SK-N-SH (cell line): Measurements from ENCODE around the gene TEN1. TPM values are rescaled to one million over a fixed set of nuclear protein-coding genes. Genes with fewer than 3 reads are reported as not detected.

ENCODE experiments used
- CTCF ChIA-PET: fragments of 300-600, 350-600 bp; formaldehyde crosslinking; extraction: SDS; loops from one replicate; lab custom pipeline; 2021; lab: Yijun Ruan, JAX
- POLR2A ChIA-PET: fragments of 350-600 bp; sonication (Branson Sonifier 250); formaldehyde crosslinking; extraction: SDS; loops from one replicate; lab custom pipeline; 2020; ENCODE audit warnings: antibody characterized with exemption, inconsistent platforms; lab: Yijun Ruan, JAX
- DNase-seq: peaks from one replicate; pipeline ENCODE4 v3.0.0; 2012
- H2AFZ ChIP-seq: fragments of 200-600 bp; sonication (generic); 2 replicates; pipeline ENCODE4 v1.8.1; 2016; ENCODE audit warnings: antibody characterized with exemption, mild to moderate bottlenecking, low read depth
- H3F3A ChIP-seq: fragments of 200-600 bp; sonication (generic); replicated peaks from 2 replicates; pipeline ENCODE3; 2016; ENCODE audit warnings: antibody characterized with exemption, mild to moderate bottlenecking; ENCODE audit not compliant: insufficient read depth
- H3K27ac ChIP-seq, 2 experiments: fragments of 200-500 bp in 1 of 2; fragments of 200-600 bp in 1 of 2; sonication (Bioruptor generic) in 1 of 2; sonication (generic), shearing (Covaris generic) in 1 of 2; 2 replicates each; pipeline versions ENCODE4 v1.5.1 to v1.6.1; 2014 to 2016; ENCODE audit warnings: low read depth in 2 of 2, inconsistent platforms in 1 of 2, low read length in 1 of 2, mild to moderate bottlenecking in 1 of 2, mixed read lengths in 1 of 2
- H3K27me3 ChIP-seq: fragments of 200-600 bp; sonication (generic), shearing (Covaris generic); 2 replicates; pipeline ENCODE4 v1.6.1; 2016; ENCODE audit warnings: mixed run types; ENCODE audit not compliant: insufficient read depth
- H3K36me3 ChIP-seq, 2 experiments: fragments of 200-500 bp in 1 of 2; fragments of 200-600 bp in 1 of 2; sonication (Bioruptor generic) in 1 of 2; sonication (generic) in 1 of 2; replicated peaks in 1 of 2; 2 replicates each; pipeline versions ENCODE3 to v1.5.1; 2014 to 2016; ENCODE audit warnings: low read length in 1 of 2, mild to moderate bottlenecking in 1 of 2; ENCODE audit not compliant: insufficient read depth in 2 of 2, control insufficient read depth in 1 of 2
- H3K4me1 ChIP-seq, 2 experiments: fragments of 200-500 bp in 1 of 2; fragments of 200-600 bp in 1 of 2; sonication (Bioruptor generic) in 1 of 2; sonication (generic), shearing (Covaris generic) in 1 of 2; 2 replicates each; pipeline versions ENCODE4 v1.5.1 to v1.6.1; 2014 to 2016; ENCODE audit warnings: low read depth in 1 of 2, low read length in 1 of 2, mixed run types in 1 of 2; ENCODE audit not compliant: insufficient read depth in 2 of 2, control insufficient read depth in 1 of 2
- H3K4me2 ChIP-seq: fragments of 200-600 bp; sonication (generic), shearing (Covaris generic); 2 replicates; pipeline ENCODE4 v1.6.1; 2017; ENCODE audit warnings: mixed run types
- H3K4me3 ChIP-seq, 2 experiments: fragments of 200-500 bp in 1 of 2; fragments of 200-600 bp in 1 of 2; sonication (Bioruptor generic) in 1 of 2; sonication (generic), shearing (Covaris generic) in 1 of 2; 2 replicates each; pipeline versions ENCODE4 v1.5.1 to v1.8.1; 2014 to 2016; ENCODE audit warnings: low read depth in 2 of 2, inconsistent platforms in 1 of 2, low read length in 1 of 2, mild to moderate bottlenecking in 1 of 2, mixed read lengths in 1 of 2, moderate library complexity in 1 of 2
- H3K79me2 ChIP-seq: fragments of 200-600 bp; sonication (generic); 2 replicates; pipeline ENCODE4 v1.8.1; 2017; ENCODE audit warnings: mild to moderate bottlenecking; ENCODE audit not compliant: insufficient read depth
- H3K9ac ChIP-seq: fragments of 200-600 bp; sonication (generic); 2 replicates; pipeline ENCODE4 v1.6.1; 2017; ENCODE audit warnings: mixed run types
- H3K9me2 ChIP-seq: fragments of 200-600 bp; sonication (generic); 2 replicates; pipeline ENCODE4 v1.6.1; 2017; ENCODE audit warnings: mixed run types
- H3K9me3 ChIP-seq: fragments of 200-600 bp; sonication (generic); 2 replicates; pipeline ENCODE4 v1.6.1; 2017; ENCODE audit warnings: mixed run types, mild to moderate bottlenecking, moderate library complexity
- H4K20me1 ChIP-seq: fragments of 200-600 bp; sonication (generic); 2 replicates; pipeline ENCODE4 v1.6.1; 2017; ENCODE audit warnings: mild to moderate bottlenecking, mixed run types; ENCODE audit not compliant: insufficient read depth
- CHD2 ChIP-seq: fragments of 150-350 bp; IDR thresholded peaks from 2 replicates; pipeline ENCODE4 v1.6.1; 2018; ENCODE audit warnings: low read length; ENCODE audit not compliant: partially characterized antibody
- ELF1 ChIP-seq: IDR thresholded peaks from 2 replicates; pipeline ENCODE4 v1.4.0; 2012
- EP300 ChIP-seq, 2 experiments: IDR thresholded peaks; 2 replicates each; pipeline versions ENCODE4 v1.4.0 to v1.6.1; 2012; ENCODE audit warnings: borderline replicate concordance in 1 of 2, low read depth in 1 of 2, low read length in 1 of 2
- FOXJ3 ChIP-seq: sonication (generic); formaldehyde crosslinking; IDR thresholded peaks from 2 replicates; pipeline ENCODE4 v1.5.1; 2020; ENCODE audit warnings: mild to moderate bottlenecking, missing genetic modification reagents
- FOXM1 ChIP-seq: IDR thresholded peaks from 2 replicates; pipeline ENCODE4 v1.4.0; 2012; ENCODE audit warnings: low read depth, mild to moderate bottlenecking
- GABPA ChIP-seq: IDR thresholded peaks from 2 replicates; pipeline ENCODE4 v1.4.0; 2012; ENCODE audit warnings: low read depth, mild to moderate bottlenecking
- JUND ChIP-seq: IDR thresholded peaks from 2 replicates; pipeline ENCODE4 v1.4.0; 2012
- MXI1 ChIP-seq: IDR thresholded peaks from 2 replicates; pipeline ENCODE4 v1.6.1; 2012; ENCODE audit warnings: mild to moderate bottlenecking, low read depth, low read length, improper control_type of control experiment
- NFIC ChIP-seq: IDR thresholded peaks from 2 replicates; pipeline ENCODE4 v1.4.0; 2012; ENCODE audit warnings: borderline replicate concordance
- NRF1 ChIP-seq: IDR thresholded peaks from 2 replicates; pipeline ENCODE4 v1.6.1; 2012; ENCODE audit warnings: low read depth, mild to moderate bottlenecking, low read length
- RAD21 ChIP-seq: IDR thresholded peaks from 2 replicates; pipeline ENCODE4 v1.6.1; 2012; ENCODE audit warnings: mild to moderate bottlenecking, low read length
- RCOR1 ChIP-seq: fragments of 150-350 bp; IDR thresholded peaks from 2 replicates; pipeline ENCODE4 v1.6.1; 2017; ENCODE audit warnings: antibody characterized with exemption, low read length
- RFX5 ChIP-seq: IDR thresholded peaks from 2 replicates; pipeline ENCODE4 v1.6.1; 2012; ENCODE audit warnings: mild to moderate bottlenecking, improper control_type of control experiment, low read length
- RXRA ChIP-seq: IDR thresholded peaks from 2 replicates; pipeline ENCODE4 v1.4.0; 2012; ENCODE audit warnings: low read depth, mild to moderate bottlenecking, borderline replicate concordance
- SMC3 ChIP-seq: IDR thresholded peaks from 2 replicates; pipeline ENCODE4 v1.6.1; 2012; ENCODE audit warnings: low read depth, low read length, improper control_type of control experiment
- YY1 ChIP-seq: IDR thresholded peaks from 2 replicates; pipeline ENCODE4 v1.4.0; 2012; ENCODE audit warnings: low read depth, mild to moderate bottlenecking
- WGBS: methylation state at CpG from one replicate; pipeline ENCODE4 v1.1.6; 2017; ENCODE audit warnings: low lambda C conversion rate; 5-methylcytosine and 5-hydroxymethylcytosine counted together
- polyA plus RNA-seq, 3 experiments: library from polyadenylated mRNA; depleted of rRNA; stranded (reverse); fragments of >200 nt; gene quantifications; 2 replicates each; pipeline ENCODE4 v1.2.3, GENCODE V29; 2012
- TF ChIP-seq, protein P1 (sequence below): IDR thresholded peaks from 2 replicates; pipeline ENCODE4; 2012
- TF ChIP-seq, protein P2 (sequence below): fragments of 150-350 bp; IDR thresholded peaks from 2 replicates; pipeline ENCODE4 v1.6.1; 2017; ENCODE audit warnings: antibody characterized with exemption, low read length, low read depth, borderline replicate concordance
- TF ChIP-seq, protein P3 (sequence below): fragments of 200-600 bp; sonication (generic); IDR thresholded peaks from 2 replicates; pipeline ENCODE4 v1.6.1; 2017; ENCODE audit warnings: antibody characterized with exemption, mild to moderate bottlenecking, moderate library complexity
- TF ChIP-seq, protein P4 (sequence below): IDR thresholded peaks from 2 replicates; pipeline ENCODE4 v1.6.1; 2012; ENCODE audit warnings: mild to moderate bottlenecking, low read depth, low read length, moderate library complexity
- TF ChIP-seq, protein P5 (sequence below): IDR thresholded peaks from 2 replicates; pipeline ENCODE4 v1.4.0; 2012; ENCODE audit warnings: low read depth
- TF ChIP-seq, protein P6 (sequence below): fragments of 150-350 bp; IDR thresholded peaks from 2 replicates; pipeline ENCODE4 v1.6.1; 2016; ENCODE audit warnings: mild to moderate bottlenecking, low read depth, low read length

The TEN1 gene
- polyA plus RNA-seq, 1 of the 3 experiments (the other 2 are of a cell fraction) = 33.6 TPM

DNA sequence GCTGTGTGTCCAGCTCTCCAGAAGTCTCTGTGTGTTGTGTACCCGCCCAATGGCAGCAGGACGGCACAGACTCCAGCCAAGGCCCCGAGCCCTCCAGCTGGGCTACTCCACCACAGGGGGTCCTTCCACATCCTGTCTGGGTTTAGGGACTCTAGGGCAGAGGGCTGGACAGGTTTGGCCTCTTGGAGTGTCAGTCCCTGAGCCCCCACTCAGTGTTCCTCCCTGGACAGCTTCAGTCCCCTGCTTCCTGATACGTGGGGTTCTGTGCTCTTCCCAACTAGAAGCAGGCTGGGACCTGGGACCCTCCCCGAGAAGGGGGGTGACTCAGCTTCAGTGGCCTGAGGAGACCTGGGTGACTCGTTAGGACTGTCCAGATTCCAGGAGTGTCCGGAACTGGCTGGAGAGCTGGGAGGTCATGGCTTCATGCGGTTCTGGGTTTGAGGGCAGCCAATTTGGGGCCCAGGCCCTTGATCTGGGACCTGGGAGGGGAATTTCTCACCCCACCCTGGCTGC, 25.8 kb downstream of the TEN1 start (continued):
- TF ChIP-seq, protein P1, sequence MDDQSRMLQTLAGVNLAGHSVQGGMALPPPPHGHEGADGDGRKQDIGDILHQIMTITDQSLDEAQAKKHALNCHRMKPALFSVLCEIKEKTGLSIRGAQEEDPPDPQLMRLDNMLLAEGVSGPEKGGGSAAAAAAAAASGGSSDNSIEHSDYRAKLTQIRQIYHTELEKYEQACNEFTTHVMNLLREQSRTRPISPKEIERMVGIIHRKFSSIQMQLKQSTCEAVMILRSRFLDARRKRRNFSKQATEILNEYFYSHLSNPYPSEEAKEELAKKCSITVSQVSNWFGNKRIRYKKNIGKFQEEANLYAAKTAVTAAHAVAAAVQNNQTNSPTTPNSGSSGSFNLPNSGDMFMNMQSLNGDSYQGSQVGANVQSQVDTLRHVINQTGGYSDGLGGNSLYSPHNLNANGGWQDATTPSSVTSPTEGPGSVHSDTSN = no peak

DNA sequence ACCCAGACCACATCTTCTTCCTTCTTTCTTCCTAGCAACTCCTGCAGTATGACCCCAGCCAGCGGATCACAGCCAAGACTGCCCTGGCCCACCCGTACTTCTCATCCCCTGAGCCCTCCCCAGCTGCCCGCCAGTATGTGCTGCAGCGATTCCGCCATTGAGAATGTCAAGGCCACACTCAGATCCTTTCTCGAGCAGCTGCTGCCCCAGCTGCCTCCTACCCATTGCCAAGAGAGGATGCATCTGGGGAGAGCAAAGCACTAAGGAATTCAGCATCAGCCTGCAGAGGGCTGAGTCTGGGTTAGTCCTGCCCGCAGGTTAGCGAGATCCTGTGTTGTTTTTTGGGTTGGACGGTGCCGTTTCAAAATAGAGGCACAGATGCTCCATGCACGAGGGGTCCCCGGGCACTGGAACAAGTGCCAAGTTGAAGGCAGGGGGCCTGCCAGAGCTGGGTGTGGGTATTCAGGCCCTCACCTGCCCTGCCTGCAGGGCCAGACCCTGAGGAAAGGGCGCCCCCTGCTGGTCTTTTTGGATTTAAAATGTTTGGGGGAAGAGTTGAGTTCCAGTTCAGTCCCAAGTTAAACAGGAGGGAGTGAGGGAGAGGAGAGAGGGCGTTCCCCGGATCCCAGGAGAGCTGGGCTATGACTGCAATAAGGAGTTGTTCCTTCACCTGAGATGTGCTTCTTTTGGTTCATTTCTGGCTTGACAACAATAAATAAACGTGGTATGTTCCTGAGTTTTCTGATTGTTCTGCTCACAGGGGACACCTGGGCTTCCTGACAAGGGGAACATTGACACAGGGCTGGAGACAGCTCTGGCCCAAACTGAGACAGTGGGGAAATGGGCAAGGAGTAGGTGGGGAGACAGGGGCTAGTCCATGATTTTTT, 26.5 kb downstream of the TEN1 start:
- Histone ChIP-seq H2AFZ (no peak overlapping the region), H3F3A (peaks cover 22% of the 10 kb centered on the region), H3K36me3 (no peaks in the 10 kb centered on the region), H3K4me2 (peak overlapping the region; percentile 43), H3K9me2 (no peaks in the 10 kb centered on the region), H3K4me3 (no peak overlapping the region; a peak in 1 of 4 replicates), H3K9me3 (no peaks in the 10 kb centered on the region), H3K79me2 (no peaks in the 10 kb centered on the region), H3K27ac (peak overlapping the region in 1 of 2 experiments; percentile 38; a peak in 1 of 4 replicates), H4K20me1 (no peaks in the 10 kb centered on the region), H3K27me3 (no peaks in the 10 kb centered on the region), H3K4me1 (peaks cover 0 to 10% of the 10 kb centered on the region in 2 experiments; a peak in 2 of 4 replicates), H3K9ac (peak overlapping the region; percentile 3; the same call in 1 of the 2 replicates)
- 67% methylated on average over 16 of the region's 16 CpGs for WGBS
- peak; percentile 92 for DNase-seq
- CTCF ChIA-PET = interaction anchor here (0.6 to 10.2 kb wide), 57 partner anchors 8 to 290 kb away, joined by 3 to 231 read pairs (median 4); partner anchors contain the start of genes MRPL38, SRP68, TRIM65 and UNC13D
- POLR2A ChIA-PET = no interaction called here
- TF ChIP-seq FOXM1 = no peak
- no peak for TF ChIP-seq CHD2
- no peak for TF ChIP-seq YY1
- 0 out of 2 replicates have a peak, but pooled peaks have one; percentile 12 for TF ChIP-seq RCOR1
- TF ChIP-seq, protein P2, sequence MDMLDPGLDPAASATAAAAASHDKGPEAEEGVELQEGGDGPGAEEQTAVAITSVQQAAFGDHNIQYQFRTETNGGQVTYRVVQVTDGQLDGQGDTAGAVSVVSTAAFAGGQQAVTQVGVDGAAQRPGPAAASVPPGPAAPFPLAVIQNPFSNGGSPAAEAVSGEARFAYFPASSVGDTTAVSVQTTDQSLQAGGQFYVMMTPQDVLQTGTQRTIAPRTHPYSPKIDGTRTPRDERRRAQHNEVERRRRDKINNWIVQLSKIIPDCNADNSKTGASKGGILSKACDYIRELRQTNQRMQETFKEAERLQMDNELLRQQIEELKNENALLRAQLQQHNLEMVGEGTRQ = no peak
- no peak for TF ChIP-seq JUND
- peak; percentile 84 for TF ChIP-seq SMC3
- TF ChIP-seq, protein P3, sequence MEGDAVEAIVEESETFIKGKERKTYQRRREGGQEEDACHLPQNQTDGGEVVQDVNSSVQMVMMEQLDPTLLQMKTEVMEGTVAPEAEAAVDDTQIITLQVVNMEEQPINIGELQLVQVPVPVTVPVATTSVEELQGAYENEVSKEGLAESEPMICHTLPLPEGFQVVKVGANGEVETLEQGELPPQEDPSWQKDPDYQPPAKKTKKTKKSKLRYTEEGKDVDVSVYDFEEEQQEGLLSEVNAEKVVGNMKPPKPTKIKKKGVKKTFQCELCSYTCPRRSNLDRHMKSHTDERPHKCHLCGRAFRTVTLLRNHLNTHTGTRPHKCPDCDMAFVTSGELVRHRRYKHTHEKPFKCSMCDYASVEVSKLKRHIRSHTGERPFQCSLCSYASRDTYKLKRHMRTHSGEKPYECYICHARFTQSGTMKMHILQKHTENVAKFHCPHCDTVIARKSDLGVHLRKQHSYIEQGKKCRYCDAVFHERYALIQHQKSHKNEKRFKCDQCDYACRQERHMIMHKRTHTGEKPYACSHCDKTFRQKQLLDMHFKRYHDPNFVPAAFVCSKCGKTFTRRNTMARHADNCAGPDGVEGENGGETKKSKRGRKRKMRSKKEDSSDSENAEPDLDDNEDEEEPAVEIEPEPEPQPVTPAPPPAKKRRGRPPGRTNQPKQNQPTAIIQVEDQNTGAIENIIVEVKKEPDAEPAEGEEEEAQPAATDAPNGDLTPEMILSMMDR = peak; percentile 94
- TF ChIP-seq RAD21 = peak; percentile 83
- TF ChIP-seq EP300 (IDR thresholded peaks at IDR 0.05; ENCODE audit: borderline replicate concordance in 1 of 2, low read depth in 1 of 2, low read length in 1 of 2) = no peak
- TF ChIP-seq RXRA = no peak
- TF ChIP-seq FOXJ3 (CRISPR knock-in tag) = no peak
- TF ChIP-seq MXI1 = no peak
- TF ChIP-seq ELF1 = no peak
- no peak for TF ChIP-seq NFIC
- TF ChIP-seq, protein P4, sequence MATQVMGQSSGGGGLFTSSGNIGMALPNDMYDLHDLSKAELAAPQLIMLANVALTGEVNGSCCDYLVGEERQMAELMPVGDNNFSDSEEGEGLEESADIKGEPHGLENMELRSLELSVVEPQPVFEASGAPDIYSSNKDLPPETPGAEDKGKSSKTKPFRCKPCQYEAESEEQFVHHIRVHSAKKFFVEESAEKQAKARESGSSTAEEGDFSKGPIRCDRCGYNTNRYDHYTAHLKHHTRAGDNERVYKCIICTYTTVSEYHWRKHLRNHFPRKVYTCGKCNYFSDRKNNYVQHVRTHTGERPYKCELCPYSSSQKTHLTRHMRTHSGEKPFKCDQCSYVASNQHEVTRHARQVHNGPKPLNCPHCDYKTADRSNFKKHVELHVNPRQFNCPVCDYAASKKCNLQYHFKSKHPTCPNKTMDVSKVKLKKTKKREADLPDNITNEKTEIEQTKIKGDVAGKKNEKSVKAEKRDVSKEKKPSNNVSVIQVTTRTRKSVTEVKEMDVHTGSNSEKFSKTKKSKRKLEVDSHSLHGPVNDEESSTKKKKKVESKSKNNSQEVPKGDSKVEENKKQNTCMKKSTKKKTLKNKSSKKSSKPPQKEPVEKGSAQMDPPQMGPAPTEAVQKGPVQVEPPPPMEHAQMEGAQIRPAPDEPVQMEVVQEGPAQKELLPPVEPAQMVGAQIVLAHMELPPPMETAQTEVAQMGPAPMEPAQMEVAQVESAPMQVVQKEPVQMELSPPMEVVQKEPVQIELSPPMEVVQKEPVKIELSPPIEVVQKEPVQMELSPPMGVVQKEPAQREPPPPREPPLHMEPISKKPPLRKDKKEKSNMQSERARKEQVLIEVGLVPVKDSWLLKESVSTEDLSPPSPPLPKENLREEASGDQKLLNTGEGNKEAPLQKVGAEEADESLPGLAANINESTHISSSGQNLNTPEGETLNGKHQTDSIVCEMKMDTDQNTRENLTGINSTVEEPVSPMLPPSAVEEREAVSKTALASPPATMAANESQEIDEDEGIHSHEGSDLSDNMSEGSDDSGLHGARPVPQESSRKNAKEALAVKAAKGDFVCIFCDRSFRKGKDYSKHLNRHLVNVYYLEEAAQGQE = no peak
- TF ChIP-seq, protein P5, sequence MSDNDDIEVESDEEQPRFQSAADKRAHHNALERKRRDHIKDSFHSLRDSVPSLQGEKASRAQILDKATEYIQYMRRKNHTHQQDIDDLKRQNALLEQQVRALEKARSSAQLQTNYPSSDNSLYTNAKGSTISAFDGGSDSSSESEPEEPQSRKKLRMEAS = no peak
- no peak for TF ChIP-seq RFX5
- no peak for TF ChIP-seq GABPA
- TF ChIP-seq, protein P6, sequence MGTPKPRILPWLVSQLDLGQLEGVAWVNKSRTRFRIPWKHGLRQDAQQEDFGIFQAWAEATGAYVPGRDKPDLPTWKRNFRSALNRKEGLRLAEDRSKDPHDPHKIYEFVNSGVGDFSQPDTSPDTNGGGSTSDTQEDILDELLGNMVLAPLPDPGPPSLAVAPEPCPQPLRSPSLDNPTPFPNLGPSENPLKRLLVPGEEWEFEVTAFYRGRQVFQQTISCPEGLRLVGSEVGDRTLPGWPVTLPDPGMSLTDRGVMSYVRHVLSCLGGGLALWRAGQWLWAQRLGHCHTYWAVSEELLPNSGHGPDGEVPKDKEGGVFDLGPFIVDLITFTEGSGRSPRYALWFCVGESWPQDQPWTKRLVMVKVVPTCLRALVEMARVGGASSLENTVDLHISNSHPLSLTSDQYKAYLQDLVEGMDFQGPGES = no peak
- TF ChIP-seq NRF1 = no peak
